K562 (cell line): ENCODE measurements around the gene ZKSCAN8. TPM values are rescaled to one million over a fixed set of nuclear protein-coding genes. Genes with fewer than 3 reads are reported as not detected.
A peak's percentile ranks its signal among the peaks of the same experiment; 100 is the strongest.

Experiments
- CBX5 ChIP-seq: IDR thresholded peaks from 2 replicates; pipeline ENCODE4 v1.6.1; 2014; ENCODE audit warnings: low read depth, borderline replicate concordance
- DMBX1 ChIP-seq: fragments of 250-450 bp; sonication (Bioruptor Pico); IDR thresholded peaks from 2 replicates; pipeline ENCODE4 v1.8.0; 2022; ENCODE audit warnings: inconsistent platforms, mild to moderate bottlenecking, moderate library complexity, borderline replicate concordance
- EHMT2 ChIP-seq: fragments of 450-650 bp; IDR thresholded peaks from 2 replicates; pipeline ENCODE4 v1.6.1; 2018; ENCODE audit warnings: antibody characterized with exemption
- ETV6 ChIP-seq, 3 experiments: fragments of 150-350 bp in 1 of 3; sonication (generic) in 1 of 3; formaldehyde crosslinking in 1 of 3; IDR thresholded peaks; 2 replicates each; pipeline versions ENCODE4 v1.6.1 to v1.8.0; 2014 to 2022; ENCODE audit warnings: borderline replicate concordance in 2 of 3, low read depth in 2 of 3, antibody characterized with exemption in 1 of 3, low read length in 1 of 3, mild to moderate bottlenecking in 1 of 3, missing genetic modification reagents in 1 of 3
- FOXJ2 ChIP-seq: fragments of 200-800 bp; sonication (Bioruptor generic); IDR thresholded peaks from 2 replicates; pipeline ENCODE4 v1.6.1; 2016; ENCODE audit warnings: missing genetic modification characterization, missing compliant biosample characterization
- GATAD2A ChIP-seq: fragments of 450-650 bp; IDR thresholded peaks from 2 replicates; pipeline ENCODE4 v1.6.1; 2017
- HDAC1 ChIP-seq, 2 experiments: fragments of 450-650 bp; IDR thresholded peaks; 2 replicates each; pipeline ENCODE4 v1.6.1; 2016 to 2017; ENCODE audit warnings: inconsistent platforms in 1 of 2, mild to moderate bottlenecking in 1 of 2, moderate library complexity in 1 of 2
- HEY1 ChIP-seq: fragments of 250-450 bp; sonication (Bioruptor Pico); IDR thresholded peaks from 2 replicates; pipeline ENCODE4 v1.5.0; 2020; ENCODE audit warnings: mild to moderate bottlenecking, moderate library complexity, borderline replicate concordance
- HMGN3 ChIP-seq: IDR thresholded peaks from 2 replicates; pipeline ENCODE4 v1.6.1; 2011; ENCODE audit warnings: borderline replicate concordance, low read depth, mild to moderate bottlenecking, mixed read lengths, low read length; ENCODE audit not compliant: insufficient read length; ENCODE audit errors: extremely low read depth
- KDM1A ChIP-seq, 2 experiments: fragments of 450-650 bp; IDR thresholded peaks; 2 replicates each; pipeline ENCODE4 v1.6.1; 2016; ENCODE audit warnings: mild to moderate bottlenecking in 2 of 2
- KDM5B ChIP-seq: fragments of 200-600 bp; sonication (generic); IDR thresholded peaks from 2 replicates; pipeline ENCODE4 v1.6.1; 2012; ENCODE audit warnings: low read depth, mild to moderate bottlenecking, moderate library complexity, low read length, control low read depth, inconsistent platforms; ENCODE audit not compliant: insufficient replicate concordance
- MBD2 ChIP-seq: sonication (generic); IDR thresholded peaks from 2 replicates; pipeline ENCODE4 v1.6.1; 2016; ENCODE audit warnings: low read depth, borderline replicate concordance
- NFIC ChIP-seq: fragments of 450-650 bp; IDR thresholded peaks from 2 replicates; pipeline ENCODE4 v1.6.1; 2017; ENCODE audit warnings: mild to moderate bottlenecking, inconsistent platforms
- NR2C1 ChIP-seq, 2 experiments: fragments of 450-650 bp; IDR thresholded peaks; 2 replicates each; pipeline ENCODE4 v1.6.1; 2017; ENCODE audit warnings: mild to moderate bottlenecking in 2 of 2, antibody characterized with exemption in 1 of 2, inconsistent platforms in 1 of 2, missing compliant biosample characterization in 1 of 2, missing genetic modification characterization in 1 of 2
- POLR2A ChIP-seq: fragments of 450-650 bp; conservative IDR thresholded peaks from 2 replicates; pipeline ENCODE4 v1.6.1; 2016
- POLR2H ChIP-seq: IDR thresholded peaks from 2 replicates; pipeline ENCODE4 v1.6.1; 2016; ENCODE audit warnings: missing genetic modification characterization, low read depth, mild to moderate bottlenecking, control low read depth, missing compliant biosample characterization, moderate library complexity
- RCOR1 ChIP-seq, 2 experiments: IDR thresholded peaks; 2 replicates each; pipeline ENCODE4 v1.6.1; 2012; ENCODE audit warnings: low read depth in 2 of 2, low read length in 2 of 2, borderline replicate concordance in 1 of 2, improper control_type of control experiment in 1 of 2
- SAP30 ChIP-seq: fragments of 200-600 bp; sonication (generic); IDR thresholded peaks from 2 replicates; pipeline ENCODE4 v1.6.1; 2012; ENCODE audit warnings: borderline replicate concordance, low read depth, mild to moderate bottlenecking, moderate library complexity, low read length, control low read depth, inconsistent platforms; ENCODE audit not compliant: insufficient read depth, poor library complexity, severe bottlenecking
- SPI1 ChIP-seq: IDR thresholded peaks from 2 replicates; pipeline ENCODE4 v1.6.1; 2011; ENCODE audit warnings: low read depth, low read length, control low read depth, borderline replicate concordance
- SUPT5H ChIP-seq: fragments of 450-650 bp; IDR thresholded peaks from 2 replicates; pipeline ENCODE4 v1.6.1; 2016
- TAF1 ChIP-seq: IDR thresholded peaks from 2 replicates; pipeline ENCODE4 v1.6.1; 2011; ENCODE audit warnings: mild to moderate bottlenecking, low read length, moderate library complexity; ENCODE audit not compliant: insufficient read depth, control insufficient read depth, severe bottlenecking; ENCODE audit errors: extremely low read depth
- TFAP4 ChIP-seq: sonication (generic); formaldehyde crosslinking; IDR thresholded peaks from 2 replicates; pipeline ENCODE4 v1.8.0; 2022; ENCODE audit warnings: missing genetic modification reagents, mild to moderate bottlenecking, moderate library complexity, borderline replicate concordance
- ZNF23 ChIP-seq: fragments of 250-450 bp; sonication (Bioruptor Pico); IDR thresholded peaks from 2 replicates; pipeline ENCODE4 v1.4.0; 2020; ENCODE audit warnings: mild to moderate bottlenecking
- ZNF354B ChIP-seq: fragments of 250-450 bp; sonication (Bioruptor Pico); IDR thresholded peaks from 2 replicates; pipeline ENCODE4 v1.4.0; 2020
- ZZZ3 ChIP-seq: fragments of 450-650 bp; IDR thresholded peaks from 2 replicates; pipeline ENCODE4 v1.6.1; 2016; ENCODE audit warnings: antibody characterized with exemption, mild to moderate bottlenecking, moderate library complexity
- polyA plus RNA-seq, 8 experiments: library from polyadenylated mRNA; depleted of rRNA in 4 of 8; stranded (reverse) in 5 of 8; unstranded in 3 of 8; fragments of >200 nt; fragmentation: Nextera tagmentation in 2 of 8; fragmentation: Illumina TruSeq in 1 of 8; extraction: Ambion mirVana in 2 of 8; extraction: Trizol in 1 of 8; gene quantifications; 2 replicates each; pipeline versions ENCODE4 v1.2.1 to v1.2.3, GENCODE V29; 2011 to 2014; ENCODE audit warnings: inconsistent platforms in 1 of 8, missing spikeins in 1 of 8
- total RNA-seq, 7 experiments: library from RNA; depleted of rRNA in 6 of 7; stranded (reverse); fragments of >200 nt in 6 of 7; fragmentation: Illumina TruSeq in 2 of 7; extraction: Trizol in 2 of 7; gene quantifications; 2 replicates each; pipeline versions ENCODE4 v1.2.1 to v1.2.3, GENCODE V29; 2011 to 2021; ENCODE audit warnings: low replicate concordance in 1 of 7
- TF ChIP-seq, protein P1 (sequence below), 2 experiments: IDR thresholded peaks; 2 replicates each; pipeline ENCODE4 v1.6.1; 2011; ENCODE audit warnings: borderline replicate concordance in 1 of 2, control low read depth in 1 of 2, low read depth in 1 of 2, low read length in 1 of 2, mild to moderate bottlenecking in 1 of 2, mixed read lengths in 1 of 2, moderate library complexity in 1 of 2; ENCODE audit not compliant: insufficient read depth in 1 of 2, insufficient read length in 1 of 2, poor library complexity in 1 of 2, severe bottlenecking in 1 of 2; ENCODE audit errors: extremely low read depth in 1 of 2

The ZKSCAN8 gene
- total and polyA plus RNA-seq, 9 of the 15 experiments (the other 6 are each of a cell fraction or from before 2014, with no cell fraction given): 3.3 to 37.7 (median 21.7) TPM

DNA sequence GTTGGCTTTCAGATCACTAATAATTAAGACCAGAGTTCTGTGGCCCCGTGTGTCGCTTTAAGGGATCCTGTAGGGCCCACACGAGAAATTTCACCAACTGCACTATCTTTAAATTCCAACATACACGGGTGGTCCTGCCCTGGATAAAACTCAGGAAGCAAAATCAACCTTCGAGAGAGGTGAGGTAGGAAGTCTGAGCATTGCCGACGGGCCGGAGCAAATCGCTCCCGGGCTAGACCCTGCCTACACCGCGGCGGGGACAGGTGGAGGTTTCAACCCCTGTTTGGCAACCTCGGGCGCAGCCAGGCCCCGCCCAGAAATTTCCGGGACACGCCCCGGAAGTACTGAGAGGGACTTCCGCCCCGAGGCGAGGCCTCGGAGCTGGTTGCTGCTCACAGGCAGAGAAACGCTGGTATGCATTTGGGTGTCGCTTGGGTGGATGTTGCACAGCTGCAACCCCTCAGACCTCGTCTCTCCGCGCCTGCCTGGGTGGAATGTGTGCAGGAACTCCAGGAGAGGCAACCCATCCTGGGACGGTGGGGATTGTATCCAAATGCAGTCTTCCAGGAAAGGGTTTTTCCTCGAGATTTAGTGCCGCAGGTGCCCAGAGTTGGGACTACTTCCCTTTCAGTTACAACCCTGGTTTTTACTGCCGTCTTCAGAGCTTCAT lies 19.9 kb downstream of the ZKSCAN8 start (continued):
- TF ChIP-seq KDM1A (IDR thresholded peaks at IDR 0.05) (no peak), EHMT2 (peak; percentile 84), TAF1 (peak; percentile 80), SAP30 (peak; percentile 51), POLR2H (tag) (peak; percentile 73), FOXJ2 (no peak), TFAP4 (CRISPR knock-in tag) (peak; percentile 72; the same call in 1 of the 2 replicates), CBX5 (peak; percentile 34; the same call in 1 of the 2 replicates), KDM5B (peak; percentile 93), DMBX1 (CRISPR knock-in tag) (0 out of 2 replicates have a peak, but pooled peaks have one; percentile 30), RCOR1 (IDR thresholded peaks at IDR 0.05; ENCODE audit: borderline replicate concordance in 1 of 2, low read depth in 2 of 2, low read length in 2 of 2) (0 out of 4 replicates have a peak, but pooled peaks of 1 of the 2 experiments have one; percentile 24), POLR2A (peak; percentile 92), HEY1 (CRISPR knock-in tag) (no peak), MBD2 (peak; percentile 58; the same call in 1 of the 2 replicates), GATAD2A (no peak), NFIC (0 out of 2 replicates have a peak, but pooled peaks have one; percentile 4), NR2C1 (IDR thresholded peaks at IDR 0.05) (peak; percentile 67), NR2C1 (tag; IDR thresholded peaks at IDR 0.05) (0 out of 2 replicates have a peak, but pooled peaks have one; percentile 49), HDAC1 (IDR thresholded peaks at IDR 0.05) (peak in 1 of 2 experiments; percentile 46; a peak in 1 of 4 replicates), SUPT5H (peak; percentile 89), HMGN3 (peak; percentile 63), ETV6 (IDR thresholded peaks at IDR 0.05; ENCODE audit: borderline replicate concordance in 1 of 2, low read depth in 2 of 2, low read length in 1 of 2) (no peak), ETV6 (CRISPR knock-in tag; IDR thresholded peaks at IDR 0.05; ENCODE audit: borderline replicate concordance) (peak; percentile 78), SPI1 (peak; percentile 77; the same call in 1 of the 2 replicates), ZNF23 (CRISPR knock-in tag) (no peak), ZZZ3 (no peak), ZNF354B (no peak)
- TF ChIP-seq, protein P1, sequence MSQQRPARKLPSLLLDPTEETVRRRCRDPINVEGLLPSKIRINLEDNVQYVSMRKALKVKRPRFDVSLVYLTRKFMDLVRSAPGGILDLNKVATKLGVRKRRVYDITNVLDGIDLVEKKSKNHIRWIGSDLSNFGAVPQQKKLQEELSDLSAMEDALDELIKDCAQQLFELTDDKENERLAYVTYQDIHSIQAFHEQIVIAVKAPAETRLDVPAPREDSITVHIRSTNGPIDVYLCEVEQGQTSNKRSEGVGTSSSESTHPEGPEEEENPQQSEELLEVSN (IDR thresholded peaks at IDR 0.05; ENCODE audit: borderline replicate concordance in 1 of 2, extremely low read depth in 1 of 2, insufficient read depth in 1 of 2, insufficient read length in 1 of 2, low read depth in 1 of 2, low read length in 1 of 2, poor library complexity in 1 of 2, severe bottlenecking in 1 of 2): peak in 1 of 2 experiments; percentile 74
